HG02678 (cell line): Measurements from ENCODE around the gene GDAP1L1.
A peak's percentile ranks its signal among the peaks of the same experiment; 100 is the strongest.
"Not testable (repeated sequence)": the region's sequence is repeated elsewhere in the genome, so short reads cannot be mapped to it uniquely, and the experiment has no call there.

Experiments
- ATAC-seq: cut with Tn5 transposase; IDR thresholded peaks from one replicate; pipeline ENCODE4 v1.9.1; 2021; ENCODE audit warnings: mild to moderate bottlenecking, moderate library complexity; ENCODE audit not compliant: unreplicated experiment

The GDAP1L1 gene

DNA sequence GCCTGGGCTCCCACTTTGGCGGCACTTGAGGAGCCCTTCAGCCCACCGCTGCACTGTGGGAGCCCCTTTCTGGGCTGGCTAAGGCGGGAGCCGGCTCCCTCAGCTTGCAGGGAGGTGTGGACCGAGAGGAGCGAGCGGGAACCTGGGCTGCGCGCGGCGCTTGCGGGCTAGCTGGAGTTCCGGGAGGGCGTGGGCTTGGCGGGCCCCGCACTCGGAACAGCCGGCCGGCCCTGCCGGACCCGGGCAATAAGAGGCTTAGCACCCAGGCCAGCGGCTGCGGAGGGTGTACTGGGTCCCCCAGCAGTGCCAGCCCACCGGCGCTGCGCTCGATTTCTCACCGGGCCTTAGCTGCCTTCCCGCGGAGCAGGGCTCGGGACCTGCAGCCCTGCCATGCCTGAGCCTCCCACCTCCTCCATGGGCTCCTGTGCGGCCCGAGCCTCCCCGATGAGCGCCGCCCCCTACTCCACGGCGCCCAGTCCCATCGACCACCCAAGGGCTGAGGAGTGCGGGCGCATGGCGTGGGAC lies 52.0 kb downstream of the GDAP1L1 start:
- ATAC-seq, result not testable (repeated sequence)

- ATAC-seq, result no peak
Measured at GRCh38 chr20:44301285-44301684, 54.2 kb downstream of the GDAP1L1 start.

GRCh38 chr20:44302026-44302669 lies 55.0 kb downstream of the GDAP1L1 start:
- ATAC-seq, result no peak

GRCh38 chr20:44302736-44303135 lies 55.6 kb downstream of the GDAP1L1 start:
- no peak for ATAC-seq

DNA sequence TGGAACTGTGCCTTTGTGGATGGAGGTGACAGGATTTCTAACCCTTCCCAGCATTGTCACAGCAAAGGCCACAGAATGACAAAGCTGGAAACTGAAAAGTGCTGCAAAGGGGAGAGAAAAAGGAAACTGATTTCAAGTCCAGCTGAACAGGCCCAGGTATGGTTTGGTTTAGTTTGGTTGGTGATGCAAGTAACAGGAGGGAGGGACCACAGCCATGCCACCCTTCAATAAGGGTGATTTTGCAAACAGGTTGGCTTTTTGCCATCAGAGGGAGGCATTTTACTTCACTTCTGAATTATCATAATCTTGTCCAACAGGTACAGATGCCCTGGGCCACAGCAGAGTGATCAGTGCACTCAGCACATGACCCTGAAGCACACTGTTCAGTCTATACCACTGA lies 57.3 kb downstream of the GDAP1L1 start:
- no peak for ATAC-seq

DNA sequence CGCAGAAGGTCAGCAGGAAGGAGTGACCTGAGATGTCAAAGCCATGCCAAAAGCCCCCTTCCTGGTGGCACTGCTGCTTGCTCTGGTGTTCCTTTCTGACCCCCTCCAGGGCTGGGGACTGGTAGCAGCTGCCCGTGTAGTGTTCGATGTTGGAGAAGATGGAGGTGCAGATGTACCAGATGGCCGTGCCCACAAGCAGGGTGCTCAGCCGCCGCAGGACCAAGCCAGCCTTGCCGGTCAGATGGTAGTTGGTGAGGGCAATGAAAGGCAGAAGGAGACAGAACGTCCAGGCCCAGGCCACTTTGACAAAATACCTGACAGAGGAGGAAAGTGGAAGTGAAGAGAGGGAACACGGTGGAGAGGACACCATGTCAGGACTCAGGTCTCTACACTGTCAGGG lies 59.8 kb downstream of the GDAP1L1 start:
- ATAC-seq, result no peak

DNA sequence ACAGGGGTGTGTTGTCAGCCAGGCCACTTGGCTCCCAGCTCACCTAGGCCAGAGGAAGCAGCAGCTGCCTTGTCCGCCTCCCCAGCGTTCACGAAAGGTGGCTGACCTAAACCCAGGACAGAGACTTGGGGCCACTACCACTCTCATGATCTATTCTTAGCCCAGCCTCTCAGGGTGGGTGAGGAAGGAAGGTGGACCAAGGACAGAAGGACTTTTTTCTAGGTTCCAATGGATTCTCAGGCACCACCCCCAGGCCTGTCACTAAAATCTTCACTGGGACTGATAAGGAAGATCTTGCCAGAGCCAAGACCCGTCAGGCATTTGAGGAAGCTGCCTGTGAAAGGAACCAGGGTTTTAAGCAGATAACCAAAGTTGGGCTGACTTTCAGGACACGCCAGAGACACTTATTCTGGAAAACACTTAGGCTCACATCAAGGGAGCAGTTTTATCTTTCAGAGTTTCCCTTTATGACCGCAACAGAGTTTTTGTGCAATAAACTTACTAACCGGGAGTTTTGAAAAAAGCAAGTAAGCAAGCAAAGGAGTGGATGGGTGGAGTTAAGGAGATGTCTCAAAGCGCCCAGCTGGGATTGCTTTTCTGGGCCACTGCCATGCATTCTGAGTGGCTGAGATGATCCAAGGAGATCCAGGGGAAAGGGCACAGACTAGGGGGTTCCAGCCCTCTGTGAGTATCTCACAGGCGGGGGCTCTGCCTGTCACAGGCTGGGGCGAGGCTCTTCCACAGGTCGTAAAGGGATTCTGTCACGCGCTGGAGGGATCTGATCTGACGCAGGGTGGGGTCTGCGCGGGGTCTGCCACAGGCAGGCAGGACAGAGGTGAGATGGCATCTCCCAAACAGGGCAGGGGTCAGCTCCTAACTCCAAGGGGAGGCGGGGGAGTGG lies 62.9 kb downstream of the GDAP1L1 start:
- no peak for ATAC-seq

DNA sequence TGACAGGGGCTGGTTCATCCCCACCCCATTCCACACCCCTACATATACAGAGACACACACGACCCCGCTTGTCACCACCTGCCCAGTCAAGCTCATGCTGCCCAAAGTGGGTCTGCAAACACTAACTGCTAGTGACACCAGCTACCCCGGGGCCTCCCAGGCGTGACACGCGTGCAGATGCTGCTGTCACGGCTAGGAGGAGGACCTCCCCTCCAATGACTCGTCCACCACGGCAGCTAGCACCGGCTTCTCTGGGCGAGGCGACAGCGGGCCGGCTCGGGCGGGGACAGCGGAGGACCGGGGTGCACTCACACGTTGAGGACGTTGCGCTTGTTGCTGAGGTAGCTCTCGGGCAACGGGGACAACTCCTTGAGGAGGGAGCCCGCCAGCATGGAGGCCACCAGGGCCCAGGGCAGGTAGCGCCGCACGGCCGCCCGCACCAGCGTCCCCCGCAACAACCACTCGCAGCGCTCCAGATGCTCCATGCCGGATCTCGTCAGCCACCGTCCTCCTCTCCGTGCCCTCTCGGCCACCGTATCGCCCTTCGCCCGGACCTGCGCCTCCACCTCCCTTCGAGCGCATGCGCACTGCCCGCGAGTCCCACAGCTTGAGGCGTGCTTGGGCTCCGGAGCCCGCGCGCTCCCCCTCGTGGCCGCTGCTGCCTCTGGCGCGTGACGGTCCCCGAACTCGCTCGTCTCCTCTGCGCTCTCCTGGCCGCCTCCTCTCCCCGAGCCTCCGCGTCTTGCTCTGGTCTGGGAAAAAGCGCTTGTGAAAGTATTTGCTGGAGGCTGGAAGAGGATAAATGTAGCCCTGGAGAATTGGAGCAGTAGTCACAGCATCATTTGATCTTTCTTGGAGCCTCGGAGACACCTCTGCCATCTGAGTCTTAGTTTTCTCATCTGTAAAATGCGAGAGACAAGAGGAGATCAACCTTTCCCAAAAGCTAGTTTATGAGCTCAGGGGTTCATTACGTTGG lies 63.8 kb downstream of the GDAP1L1 start, which contains the start of gene FITM2:
Gene FITM2 (minus strand): TSS at position 539 of the 976 bp plus-strand sequence. CDS start 54 bp downstream, at position 485.
- ATAC-seq, result peak; percentile 93

DNA sequence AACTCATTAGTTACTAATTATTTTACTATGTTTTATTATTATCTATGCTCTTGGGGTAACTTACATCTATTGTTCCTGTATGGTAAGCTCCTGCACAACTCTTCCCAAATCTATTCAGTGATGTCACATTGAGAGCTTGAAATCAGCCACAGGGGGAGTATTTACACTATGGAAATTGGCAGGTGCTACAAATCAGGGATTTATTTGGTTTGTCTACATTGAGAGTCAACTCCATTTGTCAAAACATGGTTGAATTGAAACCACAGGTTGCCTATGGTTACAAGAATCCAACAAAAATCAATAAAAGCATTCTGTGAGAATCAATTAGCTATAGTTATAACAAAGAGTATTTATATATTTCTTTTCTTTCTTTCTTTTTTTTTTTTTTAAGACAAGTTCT lies 67.8 kb downstream of the GDAP1L1 start:
- no peak for ATAC-seq

GRCh38 chr20:44319839-44320422 lies 72.8 kb downstream of the GDAP1L1 start:
- ATAC-seq, result no peak

- ATAC-seq, result no peak
Measured at GRCh38 chr20:44324343-44324742, 77.2 kb downstream of the GDAP1L1 start.

- no peak for ATAC-seq
Measured at GRCh38 chr20:44326391-44327159, 79.5 kb downstream of the GDAP1L1 start.

- not testable (repeated sequence) for ATAC-seq
Measured at GRCh38 chr20:44327748-44328147, 80.6 kb downstream of the GDAP1L1 start.

GRCh38 chr20:44328428-44328827 lies 81.3 kb downstream of the GDAP1L1 start:
- ATAC-seq, result no peak
